DMS 273 (cell line): Measurements from ENCODE around the gene MCM3AP.
A peak's percentile ranks its signal among the peaks of the same experiment; 100 is the strongest.

Experiments
- DNase-seq: peaks from one replicate; lab custom pipeline; 2025; ENCODE audit not compliant: unreplicated experiment; lab: John Stamatoyannopoulos, UW

The MCM3AP gene

GRCh38 chr21:46189213-46189958, 96.0 kb downstream of the MCM3AP start:
- DNase-seq = peak; percentile 60

- DNase-seq = no peak
These were observed 96.9 kb downstream of the MCM3AP start for GRCh38 chr21:46188226-46189212.

- DNase-seq = no peak
These were observed 97.6 kb downstream of the MCM3AP start for GRCh38 chr21:46187814-46188213.

- no peak for DNase-seq
These were observed 98.2 kb downstream of the MCM3AP start for GRCh38 chr21:46187261-46187660.

GRCh38 chr21:46185716-46186115, 99.7 kb downstream of the MCM3AP start:
- no peak for DNase-seq
